ENCODE data around the gene ZNF487. TPM values are rescaled to one million over a fixed set of nuclear protein-coding genes. Genes with fewer than 3 reads are reported as not detected.

Gene ZNF487
- total and polyA plus RNA-seq, 10 of the 15 experiments (the other 5 are each of a cell fraction or from before 2014, with no cell fraction given): 0.74 to 2.1 (median 1.1) TPM

DNA sequence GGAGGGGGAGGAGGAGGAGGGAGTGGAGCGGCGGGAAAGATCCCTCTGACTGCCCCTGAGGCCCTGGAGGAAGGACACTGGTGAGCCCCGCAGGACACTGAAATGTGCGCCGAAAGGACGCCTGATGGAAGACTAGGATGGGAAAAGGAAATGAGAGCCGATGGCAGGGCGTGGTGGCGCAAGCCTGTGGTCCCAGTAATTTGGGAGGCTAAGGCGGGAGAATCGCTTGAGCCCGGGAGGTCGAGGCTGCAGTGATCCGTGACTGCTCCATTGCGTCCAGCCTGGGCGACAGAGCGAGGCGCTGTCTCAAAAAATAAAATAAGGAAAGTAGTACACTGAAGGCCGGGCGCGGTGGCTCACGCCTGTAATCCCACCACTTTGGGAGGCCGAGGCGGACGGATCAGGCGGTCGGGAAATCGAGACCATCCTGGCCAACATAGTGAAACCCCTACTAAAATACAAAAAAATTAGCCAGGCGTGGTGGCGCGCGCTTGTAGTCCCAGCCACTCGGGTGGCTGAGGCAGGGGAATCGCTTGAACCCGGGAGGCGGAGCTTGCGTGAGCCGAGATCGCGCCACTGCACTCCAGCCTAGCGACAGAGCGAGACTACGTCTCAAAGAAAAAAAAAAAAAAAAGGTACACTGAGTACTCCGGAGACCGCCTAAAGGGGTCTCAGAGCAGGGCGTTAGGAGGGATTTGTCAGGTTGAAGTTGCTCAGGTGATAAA is 27.4 kb upstream of the ZNF487 start (continued):
- TF ChIP-seq, protein P1, sequence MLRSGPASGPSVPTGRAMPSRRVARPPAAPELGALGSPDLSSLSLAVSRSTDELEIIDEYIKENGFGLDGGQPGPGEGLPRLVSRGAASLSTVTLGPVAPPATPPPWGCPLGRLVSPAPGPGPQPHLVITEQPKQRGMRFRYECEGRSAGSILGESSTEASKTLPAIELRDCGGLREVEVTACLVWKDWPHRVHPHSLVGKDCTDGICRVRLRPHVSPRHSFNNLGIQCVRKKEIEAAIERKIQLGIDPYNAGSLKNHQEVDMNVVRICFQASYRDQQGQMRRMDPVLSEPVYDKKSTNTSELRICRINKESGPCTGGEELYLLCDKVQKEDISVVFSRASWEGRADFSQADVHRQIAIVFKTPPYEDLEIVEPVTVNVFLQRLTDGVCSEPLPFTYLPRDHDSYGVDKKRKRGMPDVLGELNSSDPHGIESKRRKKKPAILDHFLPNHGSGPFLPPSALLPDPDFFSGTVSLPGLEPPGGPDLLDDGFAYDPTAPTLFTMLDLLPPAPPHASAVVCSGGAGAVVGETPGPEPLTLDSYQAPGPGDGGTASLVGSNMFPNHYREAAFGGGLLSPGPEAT (IDR thresholded peaks at IDR 0.05; ENCODE audit: low read depth): peak; percentile 9; the same call in 1 of the 2 replicates
- TF ChIP-seq ZZZ3 (IDR thresholded peaks at IDR 0.05; ENCODE audit: control insufficient read depth, insufficient read length, low read depth) (no peak), RUNX3 (IDR thresholded peaks at IDR 0.05; ENCODE audit: low read length) (peak; percentile 38; the same call in 1 of the 2 replicates), CBFB (IDR thresholded peaks at IDR 0.05; ENCODE audit: low read depth) (0 out of 2 replicates have a peak, but pooled peaks have one; percentile 28), BCL11A (IDR thresholded peaks at IDR 0.05; ENCODE audit: low read depth, low read length) (no peak), RB1 (IDR thresholded peaks at IDR 0.05; ENCODE audit: borderline replicate concordance) (peak; percentile 76; the same call in 1 of the 2 replicates), SMARCA5 (IDR thresholded peaks at IDR 0.05) (peak; percentile 73), SMAD1 (IDR thresholded peaks at IDR 0.05; ENCODE audit: low read depth, partially characterized antibody) (no peak), PML (IDR thresholded peaks at IDR 0.05; ENCODE audit: low read length) (no peak), BACH1 (IDR thresholded peaks at IDR 0.05; ENCODE audit: borderline replicate concordance) (0 out of 2 replicates have a peak, but pooled peaks have one; percentile 54), POLR2AphosphoS5 (IDR thresholded peaks at IDR 0.05; ENCODE audit: low read length) (peak; percentile 64; the same call in 1 of the 2 replicates), JUND (IDR thresholded peaks at IDR 0.05; ENCODE audit: low read depth, low read length) (no peak), NFXL1 (IDR thresholded peaks at IDR 0.05; ENCODE audit: borderline replicate concordance) (no peak), ZNF207 (IDR thresholded peaks at IDR 0.05; ENCODE audit: borderline replicate concordance) (peak; percentile 72; the same call in 1 of the 2 replicates), ZNF384 (IDR thresholded peaks at IDR 0.05; ENCODE audit: borderline replicate concordance, low read depth, low read length) (peak; percentile 67), SUZ12 (IDR thresholded peaks at IDR 0.05; ENCODE audit: unreplicated experiment) (no peak), SREBF2 (IDR thresholded peaks at IDR 0.05; ENCODE audit: low read length) (no peak), GATAD2B (conservative IDR thresholded peaks at IDR 0.05; ENCODE audit: low read depth) (peak; percentile 56), DPF2 (IDR thresholded peaks at IDR 0.05) (peak; percentile 52; the same call in 1 of the 2 replicates), KDM1A (IDR thresholded peaks at IDR 0.05; ENCODE audit: borderline replicate concordance) (no peak), E2F8 (IDR thresholded peaks at IDR 0.05; ENCODE audit: low read depth, partially characterized antibody) (peak; percentile 39), LARP7 (IDR thresholded peaks at IDR 0.05) (peak; percentile 71)
- TF ChIP-seq, protein P2, sequence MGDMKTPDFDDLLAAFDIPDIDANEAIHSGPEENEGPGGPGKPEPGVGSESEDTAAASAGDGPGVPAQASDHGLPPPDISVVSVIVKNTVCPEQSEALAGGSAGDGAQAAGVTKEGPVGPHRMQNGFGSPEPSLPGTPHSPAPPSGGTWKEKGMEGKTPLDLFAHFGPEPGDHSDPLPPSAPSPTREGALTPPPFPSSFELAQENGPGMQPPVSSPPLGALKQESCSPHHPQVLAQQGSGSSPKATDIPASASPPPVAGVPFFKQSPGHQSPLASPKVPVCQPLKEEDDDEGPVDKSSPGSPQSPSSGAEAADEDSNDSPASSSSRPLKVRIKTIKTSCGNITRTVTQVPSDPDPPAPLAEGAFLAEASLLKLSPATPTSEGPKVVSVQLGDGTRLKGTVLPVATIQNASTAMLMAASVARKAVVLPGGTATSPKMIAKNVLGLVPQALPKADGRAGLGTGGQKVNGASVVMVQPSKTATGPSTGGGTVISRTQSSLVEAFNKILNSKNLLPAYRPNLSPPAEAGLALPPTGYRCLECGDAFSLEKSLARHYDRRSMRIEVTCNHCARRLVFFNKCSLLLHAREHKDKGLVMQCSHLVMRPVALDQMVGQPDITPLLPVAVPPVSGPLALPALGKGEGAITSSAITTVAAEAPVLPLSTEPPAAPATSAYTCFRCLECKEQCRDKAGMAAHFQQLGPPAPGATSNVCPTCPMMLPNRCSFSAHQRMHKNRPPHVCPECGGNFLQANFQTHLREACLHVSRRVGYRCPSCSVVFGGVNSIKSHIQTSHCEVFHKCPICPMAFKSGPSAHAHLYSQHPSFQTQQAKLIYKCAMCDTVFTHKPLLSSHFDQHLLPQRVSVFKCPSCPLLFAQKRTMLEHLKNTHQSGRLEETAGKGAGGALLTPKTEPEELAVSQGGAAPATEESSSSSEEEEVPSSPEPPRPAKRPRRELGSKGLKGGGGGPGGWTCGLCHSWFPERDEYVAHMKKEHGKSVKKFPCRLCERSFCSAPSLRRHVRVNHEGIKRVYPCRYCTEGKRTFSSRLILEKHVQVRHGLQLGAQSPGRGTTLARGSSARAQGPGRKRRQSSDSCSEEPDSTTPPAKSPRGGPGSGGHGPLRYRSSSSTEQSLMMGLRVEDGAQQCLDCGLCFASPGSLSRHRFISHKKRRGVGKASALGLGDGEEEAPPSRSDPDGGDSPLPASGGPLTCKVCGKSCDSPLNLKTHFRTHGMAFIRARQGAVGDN (IDR thresholded peaks at IDR 0.05): peak; percentile 21; the same call in 1 of the 2 replicates

All from GM12878 (cell line).